ENCODE results near the gene MKNK1.

Gene MKNK1

DNA sequence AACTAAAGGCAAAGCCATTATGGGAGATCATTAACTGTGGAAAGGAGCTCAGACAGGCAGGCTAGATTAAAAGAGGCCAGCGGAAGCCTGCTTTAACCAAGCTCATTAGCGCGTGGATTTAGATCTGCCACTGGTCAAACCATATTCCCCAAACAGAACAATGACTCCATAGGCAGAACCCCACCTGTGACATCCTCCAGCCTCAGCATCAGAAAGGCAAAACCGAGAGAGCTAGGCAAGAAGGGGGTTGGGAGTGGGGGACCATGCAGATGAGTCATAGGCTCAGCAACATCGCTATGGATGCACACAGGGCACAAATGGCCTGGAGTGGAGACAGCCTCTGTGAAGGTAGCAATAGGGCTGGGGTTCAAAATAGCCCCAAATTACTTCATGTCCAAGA is 20.6 kb downstream of the MKNK1 start:
- H3K9me3 ChIP-seq (ENCODE audit: control insufficient read depth, low read length): no peaks in the 10 kb centered on the region
- no peak overlapping the region for H3K9ac ChIP-seq (ENCODE audit: low read length)
- no peaks in the 10 kb centered on the region for H3K27me3 ChIP-seq (ENCODE audit: control insufficient read depth, insufficient read depth, low read length)
- H3K4me3 ChIP-seq (ENCODE audit: low read length): no peak overlapping the region
- H3K36me3 ChIP-seq (ENCODE audit: control insufficient read depth, insufficient read depth, low read length): peaks cover 10% of the 10 kb centered on the region
- no peaks in the 10 kb centered on the region for H3K4me1 ChIP-seq (ENCODE audit: control insufficient read depth, insufficient read depth, low read length)

DNA sequence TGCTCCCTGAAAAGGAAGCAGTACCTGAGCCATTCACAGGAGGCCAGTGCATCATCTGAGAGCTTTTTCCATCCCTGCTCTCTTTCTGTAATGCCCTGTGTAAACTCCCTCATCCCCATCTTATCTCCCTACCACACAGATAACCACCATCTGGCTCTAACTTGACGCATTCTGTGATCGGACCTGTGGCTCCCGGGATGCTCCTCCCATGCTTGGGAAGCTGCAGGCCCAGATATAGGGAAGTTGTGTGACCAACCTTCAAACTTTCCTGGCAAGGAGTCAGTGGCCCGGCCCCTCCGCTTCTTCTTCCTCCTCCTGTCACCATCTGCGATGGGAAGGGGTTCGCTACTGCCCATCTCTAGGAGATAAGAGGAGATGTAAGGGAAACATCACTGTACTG is 21.1 kb downstream of the MKNK1 start:
- H3K36me3 ChIP-seq (ENCODE audit: control insufficient read depth, insufficient read depth, low read length): peaks cover 10% of the 10 kb centered on the region
- H3K9ac ChIP-seq (ENCODE audit: low read length): no peak overlapping the region
- H3K4me3 ChIP-seq (ENCODE audit: low read length): no peak overlapping the region
- no peaks in the 10 kb centered on the region for H3K27me3 ChIP-seq (ENCODE audit: control insufficient read depth, insufficient read depth, low read length)
- no peaks in the 10 kb centered on the region for H3K9me3 ChIP-seq (ENCODE audit: control insufficient read depth, low read length)
- H3K4me1 ChIP-seq (ENCODE audit: control insufficient read depth, insufficient read depth, low read length): no peaks in the 10 kb centered on the region

DNA sequence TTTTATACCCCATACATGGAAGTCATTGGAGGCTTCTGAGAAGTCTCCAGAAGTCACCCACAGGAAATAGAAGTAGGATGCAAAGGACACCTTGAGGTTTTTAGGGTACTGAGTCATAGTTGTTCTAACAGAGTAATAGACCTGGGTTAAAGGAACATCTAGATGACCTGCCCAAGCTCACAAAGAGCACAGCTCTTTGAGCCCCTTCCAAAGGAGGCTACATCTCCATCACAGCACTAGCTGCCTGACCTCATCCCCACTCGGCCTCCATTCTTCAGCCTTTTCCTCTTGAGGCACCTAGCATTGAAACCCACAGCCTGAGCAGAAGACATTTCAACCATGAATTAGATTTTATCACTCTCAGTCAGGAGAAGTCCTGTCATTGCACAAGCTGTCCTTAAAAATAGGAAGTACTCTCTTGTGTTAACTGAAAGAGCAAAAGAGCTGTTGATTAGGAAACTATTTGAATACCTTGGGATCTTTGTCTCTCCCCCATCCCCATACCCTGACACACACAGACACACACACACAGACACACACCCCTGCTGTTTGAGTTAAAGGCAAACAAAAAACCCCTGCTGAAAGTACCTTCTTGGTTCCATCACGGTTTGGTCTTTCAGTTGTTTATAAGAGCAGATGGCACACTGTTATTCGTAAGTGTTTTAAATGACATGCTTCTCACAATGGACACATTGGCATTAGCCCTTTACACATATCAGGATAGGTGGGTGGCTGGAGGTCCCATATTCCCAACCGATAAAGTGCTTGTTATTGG is 22.2 kb downstream of the MKNK1 start:
- Histone ChIP-seq H3K4me1 (ENCODE audit: control insufficient read depth, insufficient read depth, low read length) (no peaks in the 10 kb centered on the region), H3K27me3 (ENCODE audit: control insufficient read depth, insufficient read depth, low read length) (no peaks in the 10 kb centered on the region), H3K4me3 (ENCODE audit: low read length) (no peak overlapping the region), H3K36me3 (ENCODE audit: control insufficient read depth, insufficient read depth, low read length) (peaks cover 10% of the 10 kb centered on the region), H3K9me3 (ENCODE audit: control insufficient read depth, low read length) (no peaks in the 10 kb centered on the region), H3K9ac (ENCODE audit: low read length) (no peak overlapping the region)

DNA sequence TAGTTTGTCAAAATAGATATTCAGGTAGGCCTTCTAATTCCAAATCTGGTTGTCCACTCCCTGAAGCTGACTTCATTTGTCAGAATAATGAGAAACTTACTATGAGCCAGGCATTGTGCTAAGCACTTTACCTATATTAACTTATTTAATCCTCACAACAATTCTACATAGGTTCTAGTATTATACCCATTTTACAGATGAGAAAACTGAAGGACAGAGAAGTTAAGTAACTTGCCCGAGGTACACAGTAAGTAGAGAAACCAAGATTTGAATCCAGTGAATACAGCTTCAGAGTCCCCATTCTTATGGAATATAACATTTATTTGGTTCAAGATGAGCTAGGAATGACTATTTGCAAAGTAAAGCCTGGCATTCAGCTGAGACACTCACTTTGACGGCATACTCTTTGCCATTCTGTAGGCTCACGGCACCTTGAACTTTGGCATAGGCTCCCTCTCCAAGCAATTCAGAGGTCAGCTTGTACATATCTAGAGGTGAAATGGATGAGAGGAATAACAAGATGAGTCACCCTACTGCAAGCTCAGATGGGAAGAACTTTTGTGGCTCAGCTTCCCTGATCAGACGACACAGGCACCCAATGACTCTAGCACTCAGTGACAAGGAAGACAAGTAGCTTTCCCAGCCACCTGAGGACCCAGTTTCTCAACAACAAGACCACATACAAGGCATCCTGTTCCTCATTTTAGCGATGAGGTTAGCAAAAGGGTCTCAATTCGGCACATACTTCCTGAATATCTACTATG is 23.7 kb downstream of the MKNK1 start:
- no peaks in the 10 kb centered on the region for H3K9me3 ChIP-seq (ENCODE audit: control insufficient read depth, low read length)
- peaks cover 10% of the 10 kb centered on the region for H3K36me3 ChIP-seq (ENCODE audit: control insufficient read depth, insufficient read depth, low read length)
- no peak overlapping the region for H3K4me3 ChIP-seq (ENCODE audit: low read length)
- H3K9ac ChIP-seq (ENCODE audit: low read length): no peak overlapping the region
- H3K27me3 ChIP-seq (ENCODE audit: control insufficient read depth, insufficient read depth, low read length): no peaks in the 10 kb centered on the region
- H3K4me1 ChIP-seq (ENCODE audit: control insufficient read depth, insufficient read depth, low read length): no peaks in the 10 kb centered on the region

DNA sequence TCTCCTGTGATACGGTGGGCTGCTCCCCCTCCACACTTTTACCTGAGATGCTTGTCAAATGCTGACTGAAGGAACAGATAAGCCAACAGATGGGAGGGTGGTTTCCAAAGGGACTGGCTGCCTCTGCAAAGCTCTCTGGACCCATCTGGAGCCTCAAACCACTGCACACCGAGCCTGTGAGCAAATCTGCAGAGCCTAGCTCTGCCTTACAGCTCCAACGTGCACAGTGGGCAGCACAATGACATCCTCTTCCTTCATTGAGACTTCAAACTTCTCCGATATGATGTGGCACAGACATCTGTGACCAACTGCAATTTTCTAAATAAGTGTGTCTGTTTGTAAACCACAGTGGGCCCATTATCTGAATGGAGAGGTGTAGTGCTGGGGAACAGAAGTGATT is 26.4 kb downstream of the MKNK1 start:
- Histone ChIP-seq H3K9me3 (ENCODE audit: control insufficient read depth, low read length) (no peaks in the 10 kb centered on the region), H3K27me3 (ENCODE audit: control insufficient read depth, insufficient read depth, low read length) (no peaks in the 10 kb centered on the region), H3K36me3 (ENCODE audit: control insufficient read depth, insufficient read depth, low read length) (peaks cover 10% of the 10 kb centered on the region), H3K4me3 (ENCODE audit: low read length) (no peak overlapping the region), H3K9ac (ENCODE audit: low read length) (no peak overlapping the region), H3K4me1 (ENCODE audit: control insufficient read depth, insufficient read depth, low read length) (no peaks in the 10 kb centered on the region)

DNA sequence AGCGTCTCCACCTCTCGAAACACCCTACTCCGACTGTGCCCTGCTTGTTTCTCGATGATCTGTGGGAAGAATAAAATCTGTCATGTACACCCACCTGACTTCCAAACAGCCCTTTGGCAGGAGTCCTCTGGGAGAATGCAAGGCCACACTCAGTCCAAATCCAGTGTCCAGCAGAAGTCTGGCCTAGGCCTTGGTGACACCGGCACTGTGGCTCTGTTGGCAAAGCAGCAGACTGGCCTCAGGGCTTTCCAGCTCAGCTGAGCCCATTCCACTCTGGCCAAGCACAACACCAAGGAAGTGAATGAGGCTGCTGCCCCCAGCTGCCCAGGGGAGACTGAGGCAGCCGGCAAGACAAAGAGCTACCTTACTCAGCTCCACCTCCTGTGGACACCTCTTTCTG is 27.5 kb downstream of the MKNK1 start:
- no peaks in the 10 kb centered on the region for H3K4me1 ChIP-seq (ENCODE audit: control insufficient read depth, insufficient read depth, low read length)
- peaks cover 4% of the 10 kb centered on the region for H3K36me3 ChIP-seq (ENCODE audit: control insufficient read depth, insufficient read depth, low read length)
- no peaks in the 10 kb centered on the region for H3K9me3 ChIP-seq (ENCODE audit: control insufficient read depth, low read length)
- H3K4me3 ChIP-seq (ENCODE audit: low read length): no peak overlapping the region
- no peak overlapping the region for H3K9ac ChIP-seq (ENCODE audit: low read length)
- no peaks in the 10 kb centered on the region for H3K27me3 ChIP-seq (ENCODE audit: control insufficient read depth, insufficient read depth, low read length)

DNA sequence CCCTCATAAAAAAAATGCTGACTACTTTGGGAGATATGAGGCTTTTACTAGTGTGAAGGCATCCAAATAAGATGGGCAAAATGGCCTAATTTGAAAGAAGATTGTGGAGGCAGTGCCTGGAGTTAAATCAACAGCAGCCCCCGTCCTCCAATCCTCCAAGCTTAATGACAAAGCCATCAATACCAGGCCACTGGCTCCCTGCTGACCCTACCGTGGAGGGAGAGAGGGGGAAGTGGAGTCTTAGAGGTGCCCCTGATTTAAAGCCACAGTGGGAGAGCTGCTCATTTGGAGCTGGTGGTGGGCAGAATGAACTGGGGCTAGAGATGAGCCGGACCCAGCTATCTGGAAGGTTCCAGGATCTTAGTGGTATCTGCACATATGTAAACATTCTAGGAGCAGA is 28.3 kb downstream of the MKNK1 start:
- no peak overlapping the region for H3K9ac ChIP-seq (ENCODE audit: low read length)
- peaks cover 4% of the 10 kb centered on the region for H3K36me3 ChIP-seq (ENCODE audit: control insufficient read depth, insufficient read depth, low read length)
- H3K9me3 ChIP-seq (ENCODE audit: control insufficient read depth, low read length): no peaks in the 10 kb centered on the region

DNA sequence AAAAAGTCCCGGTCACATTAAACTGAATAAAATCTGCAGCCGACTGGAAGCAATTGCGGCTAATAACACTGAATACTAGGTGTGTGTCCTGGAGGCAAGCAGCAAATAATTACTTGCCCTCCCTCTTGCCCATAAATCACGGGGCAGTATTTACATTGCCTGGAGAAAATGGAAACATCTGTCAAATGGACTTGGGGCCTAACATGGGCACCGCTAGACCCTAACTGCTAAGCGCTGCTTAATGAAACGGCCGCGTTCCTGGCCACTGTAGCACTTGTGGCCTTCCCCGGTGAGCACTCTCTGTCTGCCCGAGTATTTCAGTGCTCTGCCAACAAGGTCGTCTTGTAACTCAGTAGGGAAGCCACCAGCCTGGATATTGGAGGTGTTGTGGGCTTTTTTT is 28.8 kb downstream of the MKNK1 start:
- H3K27me3 ChIP-seq (ENCODE audit: control insufficient read depth, insufficient read depth, low read length): no peaks in the 10 kb centered on the region
- H3K4me1 ChIP-seq (ENCODE audit: control insufficient read depth, insufficient read depth, low read length): no peaks in the 10 kb centered on the region
- H3K9ac ChIP-seq (ENCODE audit: low read length): no peak overlapping the region
- no peaks in the 10 kb centered on the region for H3K9me3 ChIP-seq (ENCODE audit: control insufficient read depth, low read length)
- no peak overlapping the region for H3K4me3 ChIP-seq (ENCODE audit: low read length)
- peaks cover 4% of the 10 kb centered on the region for H3K36me3 ChIP-seq (ENCODE audit: control insufficient read depth, insufficient read depth, low read length)

More for the DNA sequence above, 28.3 kb downstream of the MKNK1 start:
- Histone ChIP-seq H3K4me1 (ENCODE audit: control insufficient read depth, insufficient read depth, low read length) (no peaks in the 10 kb centered on the region), H3K4me3 (ENCODE audit: low read length) (no peak overlapping the region), H3K27me3 (ENCODE audit: control insufficient read depth, insufficient read depth, low read length) (no peaks in the 10 kb centered on the region)

DNA sequence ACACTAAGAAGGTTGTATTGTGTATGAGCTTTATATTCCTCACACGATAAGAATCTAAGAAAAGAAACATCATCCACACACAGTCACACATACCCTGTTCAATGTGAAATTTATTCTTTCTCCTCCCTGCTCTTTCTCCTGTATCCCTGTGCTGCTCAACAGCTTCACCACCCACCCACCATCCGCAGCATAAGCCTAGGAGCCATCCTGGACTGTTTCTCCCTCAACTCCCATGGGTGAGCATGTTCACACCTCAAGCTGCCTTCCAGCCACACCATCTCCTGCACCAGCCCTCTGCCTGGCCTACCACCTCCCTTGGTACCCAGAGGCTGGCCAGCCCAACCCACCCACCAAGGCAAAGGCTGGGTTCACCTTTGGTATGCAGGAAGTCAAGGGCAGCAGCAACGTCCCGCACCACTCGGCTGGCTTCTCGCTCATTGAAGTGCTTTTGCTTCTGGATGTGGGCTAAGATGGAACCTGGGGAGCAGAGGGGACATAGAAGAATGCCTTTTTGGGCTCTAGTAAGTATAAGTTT is 32.3 kb downstream of the MKNK1 start:
- no peaks in the 10 kb centered on the region for H3K27me3 ChIP-seq (ENCODE audit: control insufficient read depth, insufficient read depth, low read length)
- no peaks in the 10 kb centered on the region for H3K36me3 ChIP-seq (ENCODE audit: control insufficient read depth, insufficient read depth, low read length)
- H3K4me3 ChIP-seq (ENCODE audit: low read length): no peak overlapping the region
- no peaks in the 10 kb centered on the region for H3K4me1 ChIP-seq (ENCODE audit: control insufficient read depth, insufficient read depth, low read length)
- no peak overlapping the region for H3K9ac ChIP-seq (ENCODE audit: low read length)
- H3K9me3 ChIP-seq (ENCODE audit: control insufficient read depth, low read length): no peaks in the 10 kb centered on the region

DNA sequence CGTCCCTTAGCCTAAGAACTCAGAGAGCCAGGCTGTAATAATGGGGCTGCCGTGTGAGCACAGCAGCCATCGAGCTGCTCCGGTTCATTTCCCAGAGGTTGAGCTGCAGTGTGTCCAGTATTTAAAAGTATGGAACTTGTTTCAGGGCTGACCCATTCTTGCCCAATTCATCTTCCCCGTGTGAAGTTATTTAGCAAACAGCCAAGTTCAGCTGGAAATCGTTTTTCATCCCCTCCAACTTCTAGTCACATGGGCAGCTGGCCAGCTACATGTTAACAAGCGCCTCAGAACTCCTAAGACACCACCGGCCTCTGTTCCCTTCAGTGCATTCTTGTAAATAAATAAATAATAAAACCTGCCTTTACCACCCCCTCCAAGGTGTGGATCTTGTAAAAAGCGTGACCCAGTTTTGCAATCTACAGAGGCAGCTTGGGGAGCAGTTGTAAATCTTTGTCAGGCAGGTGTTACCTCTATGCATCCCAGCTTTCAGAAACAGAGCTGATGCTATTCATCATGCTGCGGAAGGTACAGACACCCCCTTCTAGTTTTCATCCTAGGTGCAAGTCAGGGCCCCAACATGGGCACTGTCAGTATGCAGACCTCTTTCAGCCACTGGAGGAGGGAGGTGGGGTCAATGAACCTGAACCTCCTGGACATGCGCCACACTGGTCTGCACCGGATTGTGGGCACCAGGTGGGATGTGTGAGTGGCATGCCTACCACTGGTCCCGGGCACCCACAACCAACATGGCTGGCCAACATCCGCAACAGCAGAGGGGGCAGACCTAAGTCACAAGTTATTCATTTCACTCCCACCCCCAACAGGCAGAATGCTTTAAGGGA is 34.0 kb downstream of the MKNK1 start:
- Histone ChIP-seq H3K27me3 (ENCODE audit: control insufficient read depth, insufficient read depth, low read length) (no peaks in the 10 kb centered on the region), H3K36me3 (ENCODE audit: control insufficient read depth, insufficient read depth, low read length) (no peaks in the 10 kb centered on the region), H3K9me3 (ENCODE audit: control insufficient read depth, low read length) (no peaks in the 10 kb centered on the region), H3K4me3 (ENCODE audit: low read length) (no peak overlapping the region), H3K4me1 (ENCODE audit: control insufficient read depth, insufficient read depth, low read length) (no peaks in the 10 kb centered on the region), H3K9ac (ENCODE audit: low read length) (no peak overlapping the region)

DNA sequence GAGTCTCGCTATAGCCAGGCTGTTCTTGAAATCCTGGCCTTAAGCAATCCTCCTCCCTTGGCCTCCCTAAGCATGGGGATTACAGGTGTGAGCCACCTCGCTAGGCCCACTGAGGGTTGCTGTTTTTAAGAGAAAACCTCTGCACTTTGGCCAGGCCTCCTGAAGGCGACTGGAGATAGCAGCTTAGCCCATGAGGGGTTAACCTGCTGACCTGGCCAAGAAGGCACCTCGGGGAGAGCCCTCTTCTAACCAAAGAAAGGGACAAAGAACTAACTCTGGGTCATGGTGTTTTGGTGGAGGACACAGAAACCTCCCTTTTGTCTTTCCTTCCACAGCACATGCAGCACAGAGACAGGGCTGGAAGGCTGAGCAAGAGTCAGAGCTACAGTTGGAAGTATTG is 35.0 kb downstream of the MKNK1 start:
- no peaks in the 10 kb centered on the region for H3K36me3 ChIP-seq (ENCODE audit: control insufficient read depth, insufficient read depth, low read length)
- no peak overlapping the region for H3K4me3 ChIP-seq (ENCODE audit: low read length)
- no peaks in the 10 kb centered on the region for H3K27me3 ChIP-seq (ENCODE audit: control insufficient read depth, insufficient read depth, low read length)
- no peak overlapping the region for H3K9ac ChIP-seq (ENCODE audit: low read length)
- H3K9me3 ChIP-seq (ENCODE audit: control insufficient read depth, low read length): no peaks in the 10 kb centered on the region
- H3K4me1 ChIP-seq (ENCODE audit: control insufficient read depth, insufficient read depth, low read length): no peaks in the 10 kb centered on the region
